WTC11 (cell line): Measurements from ENCODE around the gene ZNF432. TPM values are rescaled to one million over a fixed set of nuclear protein-coding genes. Genes with fewer than 3 reads are reported as not detected.

ENCODE experiments used
- ATAC-seq: fragments of 200-7000 bp; cut with Tn5 transposase; 2 replicates; pipeline ENCODE4 v1.10.0; 2021; ENCODE audit warnings: mild to moderate bottlenecking, moderate library complexity
- CTCF ChIA-PET: fragments of 300-600 bp; sonication (Branson Sonifier 250); formaldehyde crosslinking; loops from one replicate; lab custom pipeline; 2021; ENCODE audit warnings: antibody characterized with exemption; lab: Charles Lee
- POLR2A ChIA-PET: fragments of 350-600 bp; sonication (Branson Sonifier 250); formaldehyde crosslinking; loops from one replicate; lab custom pipeline; 2021; ENCODE audit warnings: antibody characterized with exemption; lab: Charles Lee
- DNase-seq: peaks from one replicate; pipeline ENCODE4 v3.0.0; 2021; ENCODE audit warnings: low spot score
- H3K27ac Mint-ChIP-seq: 2 replicates; pipeline ENCODE4 v1.8.0; 2021; ENCODE audit warnings: mixed read lengths
- H3K27me3 Mint-ChIP-seq: 2 replicates; pipeline ENCODE4 v1.8.0; 2021; ENCODE audit warnings: low read depth, mild to moderate bottlenecking, moderate library complexity, mixed read lengths
- H3K36me3 Mint-ChIP-seq: 2 replicates; pipeline ENCODE4 v1.8.0; 2021; ENCODE audit warnings: mixed read lengths
- H3K4me1 Mint-ChIP-seq: 2 replicates; pipeline ENCODE4 v1.8.0; 2022; ENCODE audit warnings: mixed read lengths
- H3K4me3 Mint-ChIP-seq: 2 replicates; pipeline ENCODE4 v1.8.0; 2021; ENCODE audit warnings: mild to moderate bottlenecking, moderate library complexity, mixed read lengths
- H3K9me3 Mint-ChIP-seq: 2 replicates; pipeline ENCODE4 v1.8.0; 2021; ENCODE audit warnings: mixed read lengths
- ARID4B ChIP-seq: sonication (generic); formaldehyde crosslinking; IDR thresholded peaks from 2 replicates; pipeline ENCODE4 v1.8.0; 2023; ENCODE audit warnings: missing genetic modification reagents, mild to moderate bottlenecking, borderline replicate concordance
- ATF3 ChIP-seq: sonication (generic); formaldehyde crosslinking; conservative IDR thresholded peaks from 2 replicates; pipeline ENCODE4 v1.8.1; 2022; ENCODE audit warnings: mild to moderate bottlenecking, missing genetic modification reagents
- FOXJ3 ChIP-seq: sonication (generic); formaldehyde crosslinking; IDR thresholded peaks from 2 replicates; pipeline ENCODE4 v1.9.0; 2021; ENCODE audit warnings: missing genetic modification reagents, mild to moderate bottlenecking, borderline replicate concordance
- GABPB1 ChIP-seq: sonication (generic); formaldehyde crosslinking; IDR thresholded peaks from 2 replicates; pipeline ENCODE4 v1.8.1; 2023; ENCODE audit warnings: mild to moderate bottlenecking, missing genetic modification reagents
- IRF2 ChIP-seq: sonication (generic); formaldehyde crosslinking; IDR thresholded peaks from 2 replicates; pipeline ENCODE4 v1.8.0; 2022; ENCODE audit warnings: low read depth, missing genetic modification reagents, borderline replicate concordance
- KAT7 ChIP-seq: sonication (generic); formaldehyde crosslinking; IDR thresholded peaks from 2 replicates; pipeline ENCODE4 v1.8.1; 2023; ENCODE audit warnings: missing genetic modification reagents, mild to moderate bottlenecking, borderline replicate concordance
- MYBL2 ChIP-seq: sonication (generic); formaldehyde crosslinking; IDR thresholded peaks from 2 replicates; pipeline ENCODE4 v1.8.1; 2023; ENCODE audit warnings: mild to moderate bottlenecking, moderate library complexity, missing genetic modification reagents
- TP53 ChIP-seq: sonication (generic); formaldehyde crosslinking; IDR thresholded peaks from 2 replicates; pipeline ENCODE4 v1.8.1; 2023; ENCODE audit warnings: mild to moderate bottlenecking, missing genetic modification reagents
- ZNF138 ChIP-seq: sonication (generic); formaldehyde crosslinking; conservative IDR thresholded peaks from 2 replicates; pipeline ENCODE4 v1.8.1; 2022; ENCODE audit warnings: mild to moderate bottlenecking, moderate library complexity, missing genetic modification reagents
- ZNF219 ChIP-seq: sonication (generic); formaldehyde crosslinking; IDR thresholded peaks from 2 replicates; pipeline ENCODE4 v1.8.0; 2023; ENCODE audit warnings: missing genetic modification reagents, mild to moderate bottlenecking, borderline replicate concordance
- ZNF671 ChIP-seq: fragments of 250-450 bp; sonication (Bioruptor Pico); IDR thresholded peaks from 2 replicates; pipeline ENCODE4 v1.8.0; 2021; ENCODE audit warnings: mild to moderate bottlenecking
- total RNA-seq: library from RNA; stranded (reverse); gene quantifications from 3 replicates; pipeline ENCODE4 v1.2.3, GENCODE V29; 2021
- TF ChIP-seq, protein P1 (sequence below): fragments of 200-600 bp; IDR thresholded peaks from 2 replicates; pipeline ENCODE4 v1.8.0; 2022; ENCODE audit warnings: antibody characterized with exemption
- TF ChIP-seq, protein P2 (sequence below): sonication (generic); formaldehyde crosslinking; IDR thresholded peaks from 2 replicates; pipeline ENCODE4 v1.8.0; 2022; ENCODE audit warnings: mild to moderate bottlenecking, missing genetic modification reagents
- TF ChIP-seq, protein P3 (sequence below): sonication (generic); formaldehyde crosslinking; IDR thresholded peaks from 2 replicates; pipeline ENCODE4 v1.8.0; 2022; ENCODE audit warnings: missing genetic modification reagents
- TF ChIP-seq, protein P4 (sequence below): fragments of 250-450 bp; sonication (Bioruptor Pico); IDR thresholded peaks from 2 replicates; pipeline ENCODE4 v1.8.0; 2021; ENCODE audit warnings: mild to moderate bottlenecking
- TF ChIP-seq, protein P5 (sequence below): sonication (generic); formaldehyde crosslinking; IDR thresholded peaks from 2 replicates; pipeline ENCODE4 v1.8.1; 2023; ENCODE audit warnings: mild to moderate bottlenecking, missing genetic modification reagents, moderate library complexity
- TF ChIP-seq, protein P6 (sequence below): sonication (generic); formaldehyde crosslinking; IDR thresholded peaks from 2 replicates; pipeline ENCODE4 v1.8.1; 2022; ENCODE audit warnings: low read depth, missing genetic modification reagents, borderline replicate concordance
- TF ChIP-seq, protein P7 (sequence below): fragments of 250-450 bp; sonication (Bioruptor Pico); IDR thresholded peaks from 2 replicates; pipeline ENCODE4 v1.9.0; 2021; ENCODE audit warnings: mild to moderate bottlenecking

The ZNF432 gene
- total RNA-seq, 1 experiment from 2014 or later: 8.9 TPM

GRCh38 chr19:51986309-51987291 is 62.0 kb downstream of the ZNF432 start, which contains the start of gene ZNF350 (continued):
- TF ChIP-seq, protein P1, sequence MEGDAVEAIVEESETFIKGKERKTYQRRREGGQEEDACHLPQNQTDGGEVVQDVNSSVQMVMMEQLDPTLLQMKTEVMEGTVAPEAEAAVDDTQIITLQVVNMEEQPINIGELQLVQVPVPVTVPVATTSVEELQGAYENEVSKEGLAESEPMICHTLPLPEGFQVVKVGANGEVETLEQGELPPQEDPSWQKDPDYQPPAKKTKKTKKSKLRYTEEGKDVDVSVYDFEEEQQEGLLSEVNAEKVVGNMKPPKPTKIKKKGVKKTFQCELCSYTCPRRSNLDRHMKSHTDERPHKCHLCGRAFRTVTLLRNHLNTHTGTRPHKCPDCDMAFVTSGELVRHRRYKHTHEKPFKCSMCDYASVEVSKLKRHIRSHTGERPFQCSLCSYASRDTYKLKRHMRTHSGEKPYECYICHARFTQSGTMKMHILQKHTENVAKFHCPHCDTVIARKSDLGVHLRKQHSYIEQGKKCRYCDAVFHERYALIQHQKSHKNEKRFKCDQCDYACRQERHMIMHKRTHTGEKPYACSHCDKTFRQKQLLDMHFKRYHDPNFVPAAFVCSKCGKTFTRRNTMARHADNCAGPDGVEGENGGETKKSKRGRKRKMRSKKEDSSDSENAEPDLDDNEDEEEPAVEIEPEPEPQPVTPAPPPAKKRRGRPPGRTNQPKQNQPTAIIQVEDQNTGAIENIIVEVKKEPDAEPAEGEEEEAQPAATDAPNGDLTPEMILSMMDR: no peak

DNA sequence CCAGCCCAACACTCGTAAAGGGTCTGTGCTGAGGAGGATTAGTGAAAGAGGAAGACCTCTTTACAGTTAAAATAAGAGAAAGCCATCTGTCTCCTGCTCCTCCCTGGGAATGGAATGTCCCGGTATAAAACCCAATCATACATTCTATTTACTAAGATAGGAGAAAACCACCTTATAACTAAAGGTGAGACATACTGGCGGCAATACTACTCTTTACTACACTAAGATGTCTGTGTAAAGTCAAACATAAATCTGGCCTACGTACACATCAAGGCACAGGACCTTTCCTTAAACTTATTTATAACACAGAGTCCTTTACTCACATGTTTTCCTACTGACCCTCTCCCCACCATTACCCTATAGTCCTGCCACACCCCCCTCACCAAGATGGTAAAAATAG is 65.3 kb downstream of the ZNF432 start:
- H3K27me3 Mint-ChIP-seq: no peaks in the 10 kb centered on the region; the same call in 1 of the 2 replicates
- H3K9me3 Mint-ChIP-seq: peaks cover 38% of the 10 kb centered on the region
- peaks cover 10% of the 10 kb centered on the region for H3K4me1 Mint-ChIP-seq
- ChIA-PET POLR2A (no interaction called here), CTCF (no interaction called here)
- DNase-seq (no peak), ATAC-seq (no peak)
- peaks cover 40% of the 10 kb centered on the region for H3K36me3 Mint-ChIP-seq
- H3K4me3 Mint-ChIP-seq: no peak overlapping the region
- H3K27ac Mint-ChIP-seq: no peak overlapping the region
- no peak for TF ChIP-seq ZNF138 (CRISPR knock-in tag)
- TF ChIP-seq IRF2 (CRISPR knock-in tag): no peak
- TF ChIP-seq, protein P2, sequence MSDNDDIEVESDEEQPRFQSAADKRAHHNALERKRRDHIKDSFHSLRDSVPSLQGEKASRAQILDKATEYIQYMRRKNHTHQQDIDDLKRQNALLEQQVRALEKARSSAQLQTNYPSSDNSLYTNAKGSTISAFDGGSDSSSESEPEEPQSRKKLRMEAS: no peak
- no peak for TF ChIP-seq FOXJ3
- no peak for TF ChIP-seq GABPB1 (CRISPR knock-in tag)
- TF ChIP-seq, protein P3, sequence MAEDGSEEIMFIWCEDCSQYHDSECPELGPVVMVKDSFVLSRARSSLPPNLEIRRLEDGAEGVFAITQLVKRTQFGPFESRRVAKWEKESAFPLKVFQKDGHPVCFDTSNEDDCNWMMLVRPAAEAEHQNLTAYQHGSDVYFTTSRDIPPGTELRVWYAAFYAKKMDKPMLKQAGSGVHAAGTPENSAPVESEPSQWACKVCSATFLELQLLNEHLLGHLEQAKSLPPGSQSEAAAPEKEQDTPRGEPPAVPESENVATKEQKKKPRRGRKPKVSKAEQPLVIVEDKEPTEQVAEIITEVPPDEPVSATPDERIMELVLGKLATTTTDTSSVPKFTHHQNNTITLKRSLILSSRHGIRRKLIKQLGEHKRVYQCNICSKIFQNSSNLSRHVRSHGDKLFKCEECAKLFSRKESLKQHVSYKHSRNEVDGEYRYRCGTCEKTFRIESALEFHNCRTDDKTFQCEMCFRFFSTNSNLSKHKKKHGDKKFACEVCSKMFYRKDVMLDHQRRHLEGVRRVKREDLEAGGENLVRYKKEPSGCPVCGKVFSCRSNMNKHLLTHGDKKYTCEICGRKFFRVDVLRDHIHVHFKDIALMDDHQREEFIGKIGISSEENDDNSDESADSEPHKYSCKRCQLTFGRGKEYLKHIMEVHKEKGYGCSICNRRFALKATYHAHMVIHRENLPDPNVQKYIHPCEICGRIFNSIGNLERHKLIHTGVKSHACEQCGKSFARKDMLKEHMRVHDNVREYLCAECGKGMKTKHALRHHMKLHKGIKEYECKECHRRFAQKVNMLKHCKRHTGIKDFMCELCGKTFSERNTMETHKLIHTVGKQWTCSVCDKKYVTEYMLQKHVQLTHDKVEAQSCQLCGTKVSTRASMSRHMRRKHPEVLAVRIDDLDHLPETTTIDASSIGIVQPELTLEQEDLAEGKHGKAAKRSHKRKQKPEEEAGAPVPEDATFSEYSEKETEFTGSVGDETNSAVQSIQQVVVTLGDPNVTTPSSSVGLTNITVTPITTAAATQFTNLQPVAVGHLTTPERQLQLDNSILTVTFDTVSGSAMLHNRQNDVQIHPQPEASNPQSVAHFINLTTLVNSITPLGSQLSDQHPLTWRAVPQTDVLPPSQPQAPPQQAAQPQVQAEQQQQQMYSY (CRISPR knock-in tag): no peak
- TF ChIP-seq, protein P4, sequence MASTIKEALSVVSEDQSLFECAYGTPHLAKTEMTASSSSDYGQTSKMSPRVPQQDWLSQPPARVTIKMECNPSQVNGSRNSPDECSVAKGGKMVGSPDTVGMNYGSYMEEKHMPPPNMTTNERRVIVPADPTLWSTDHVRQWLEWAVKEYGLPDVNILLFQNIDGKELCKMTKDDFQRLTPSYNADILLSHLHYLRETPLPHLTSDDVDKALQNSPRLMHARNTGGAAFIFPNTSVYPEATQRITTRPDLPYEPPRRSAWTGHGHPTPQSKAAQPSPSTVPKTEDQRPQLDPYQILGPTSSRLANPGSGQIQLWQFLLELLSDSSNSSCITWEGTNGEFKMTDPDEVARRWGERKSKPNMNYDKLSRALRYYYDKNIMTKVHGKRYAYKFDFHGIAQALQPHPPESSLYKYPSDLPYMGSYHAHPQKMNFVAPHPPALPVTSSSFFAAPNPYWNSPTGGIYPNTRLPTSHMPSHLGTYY: no peak
- TF ChIP-seq, protein P5, sequence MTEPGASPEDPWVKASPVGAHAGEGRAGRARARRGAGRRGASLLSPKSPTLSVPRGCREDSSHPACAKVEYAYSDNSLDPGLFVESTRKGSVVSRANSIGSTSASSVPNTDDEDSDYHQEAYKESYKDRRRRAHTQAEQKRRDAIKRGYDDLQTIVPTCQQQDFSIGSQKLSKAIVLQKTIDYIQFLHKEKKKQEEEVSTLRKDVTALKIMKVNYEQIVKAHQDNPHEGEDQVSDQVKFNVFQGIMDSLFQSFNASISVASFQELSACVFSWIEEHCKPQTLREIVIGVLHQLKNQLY (CRISPR knock-in tag): no peak
- no peak for TF ChIP-seq ZNF219 (CRISPR knock-in tag)
- TF ChIP-seq ZNF671: no peak
- no peak for TF ChIP-seq TP53 (CRISPR knock-in tag)
- TF ChIP-seq ATF3: no peak
- TF ChIP-seq ARID4B (CRISPR knock-in tag): no peak
- no peak for TF ChIP-seq KAT7 (CRISPR knock-in tag)
- TF ChIP-seq MYBL2 (CRISPR knock-in tag): no peak
- TF ChIP-seq, protein P6, sequence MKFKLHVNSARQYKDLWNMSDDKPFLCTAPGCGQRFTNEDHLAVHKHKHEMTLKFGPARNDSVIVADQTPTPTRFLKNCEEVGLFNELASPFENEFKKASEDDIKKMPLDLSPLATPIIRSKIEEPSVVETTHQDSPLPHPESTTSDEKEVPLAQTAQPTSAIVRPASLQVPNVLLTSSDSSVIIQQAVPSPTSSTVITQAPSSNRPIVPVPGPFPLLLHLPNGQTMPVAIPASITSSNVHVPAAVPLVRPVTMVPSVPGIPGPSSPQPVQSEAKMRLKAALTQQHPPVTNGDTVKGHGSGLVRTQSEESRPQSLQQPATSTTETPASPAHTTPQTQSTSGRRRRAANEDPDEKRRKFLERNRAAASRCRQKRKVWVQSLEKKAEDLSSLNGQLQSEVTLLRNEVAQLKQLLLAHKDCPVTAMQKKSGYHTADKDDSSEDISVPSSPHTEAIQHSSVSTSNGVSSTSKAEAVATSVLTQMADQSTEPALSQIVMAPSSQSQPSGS (CRISPR knock-in tag): no peak
- TF ChIP-seq, protein P7, sequence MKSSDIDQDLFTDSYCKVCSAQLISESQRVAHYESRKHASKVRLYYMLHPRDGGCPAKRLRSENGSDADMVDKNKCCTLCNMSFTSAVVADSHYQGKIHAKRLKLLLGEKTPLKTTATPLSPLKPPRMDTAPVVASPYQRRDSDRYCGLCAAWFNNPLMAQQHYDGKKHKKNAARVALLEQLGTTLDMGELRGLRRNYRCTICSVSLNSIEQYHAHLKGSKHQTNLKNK (CRISPR knock-in tag): no peak
